SK-N-SH (cell line): ENCODE measurements around the gene RIMS3. TPM values are rescaled to one million over a fixed set of nuclear protein-coding genes. Genes with fewer than 3 reads are reported as not detected.

ENCODE experiments used
- CTCF ChIA-PET: fragments of 300-600, 350-600 bp; formaldehyde crosslinking; extraction: SDS; loops from one replicate; lab custom pipeline; 2021; lab: Yijun Ruan, JAX
- POLR2A ChIA-PET: fragments of 350-600 bp; sonication (Branson Sonifier 250); formaldehyde crosslinking; extraction: SDS; loops from one replicate; lab custom pipeline; 2020; ENCODE audit warnings: antibody characterized with exemption, inconsistent platforms; lab: Yijun Ruan, JAX
- DNase-seq: peaks from one replicate; pipeline ENCODE4 v3.0.0; 2012
- H2AFZ ChIP-seq: fragments of 200-600 bp; sonication (generic); 2 replicates; pipeline ENCODE4 v1.8.1; 2016; ENCODE audit warnings: antibody characterized with exemption, mild to moderate bottlenecking, low read depth
- H3F3A ChIP-seq: fragments of 200-600 bp; sonication (generic); replicated peaks from 2 replicates; pipeline ENCODE3; 2016; ENCODE audit warnings: antibody characterized with exemption, mild to moderate bottlenecking; ENCODE audit not compliant: insufficient read depth
- H3K27ac ChIP-seq, 2 experiments: fragments of 200-500 bp in 1 of 2; fragments of 200-600 bp in 1 of 2; sonication (Bioruptor generic) in 1 of 2; sonication (generic), shearing (Covaris generic) in 1 of 2; 2 replicates each; pipeline versions ENCODE4 v1.5.1 to v1.6.1; 2014 to 2016; ENCODE audit warnings: low read depth in 2 of 2, inconsistent platforms in 1 of 2, low read length in 1 of 2, mild to moderate bottlenecking in 1 of 2, mixed read lengths in 1 of 2
- H3K27me3 ChIP-seq: fragments of 200-600 bp; sonication (generic), shearing (Covaris generic); 2 replicates; pipeline ENCODE4 v1.6.1; 2016; ENCODE audit warnings: mixed run types; ENCODE audit not compliant: insufficient read depth
- H3K36me3 ChIP-seq, 2 experiments: fragments of 200-500 bp in 1 of 2; fragments of 200-600 bp in 1 of 2; sonication (Bioruptor generic) in 1 of 2; sonication (generic) in 1 of 2; replicated peaks in 1 of 2; 2 replicates each; pipeline versions ENCODE3 to v1.5.1; 2014 to 2016; ENCODE audit warnings: low read length in 1 of 2, mild to moderate bottlenecking in 1 of 2; ENCODE audit not compliant: insufficient read depth in 2 of 2, control insufficient read depth in 1 of 2
- H3K4me1 ChIP-seq, 2 experiments: fragments of 200-500 bp in 1 of 2; fragments of 200-600 bp in 1 of 2; sonication (Bioruptor generic) in 1 of 2; sonication (generic), shearing (Covaris generic) in 1 of 2; 2 replicates each; pipeline versions ENCODE4 v1.5.1 to v1.6.1; 2014 to 2016; ENCODE audit warnings: low read depth in 1 of 2, low read length in 1 of 2, mixed run types in 1 of 2; ENCODE audit not compliant: insufficient read depth in 2 of 2, control insufficient read depth in 1 of 2
- H3K4me2 ChIP-seq: fragments of 200-600 bp; sonication (generic), shearing (Covaris generic); 2 replicates; pipeline ENCODE4 v1.6.1; 2017; ENCODE audit warnings: mixed run types
- H3K4me3 ChIP-seq, 2 experiments: fragments of 200-500 bp in 1 of 2; fragments of 200-600 bp in 1 of 2; sonication (Bioruptor generic) in 1 of 2; sonication (generic), shearing (Covaris generic) in 1 of 2; 2 replicates each; pipeline versions ENCODE4 v1.5.1 to v1.8.1; 2014 to 2016; ENCODE audit warnings: low read depth in 2 of 2, inconsistent platforms in 1 of 2, low read length in 1 of 2, mild to moderate bottlenecking in 1 of 2, mixed read lengths in 1 of 2, moderate library complexity in 1 of 2
- H3K79me2 ChIP-seq: fragments of 200-600 bp; sonication (generic); 2 replicates; pipeline ENCODE4 v1.8.1; 2017; ENCODE audit warnings: mild to moderate bottlenecking; ENCODE audit not compliant: insufficient read depth
- H3K9ac ChIP-seq: fragments of 200-600 bp; sonication (generic); 2 replicates; pipeline ENCODE4 v1.6.1; 2017; ENCODE audit warnings: mixed run types
- H3K9me2 ChIP-seq: fragments of 200-600 bp; sonication (generic); 2 replicates; pipeline ENCODE4 v1.6.1; 2017; ENCODE audit warnings: mixed run types
- H3K9me3 ChIP-seq: fragments of 200-600 bp; sonication (generic); 2 replicates; pipeline ENCODE4 v1.6.1; 2017; ENCODE audit warnings: mixed run types, mild to moderate bottlenecking, moderate library complexity
- H4K20me1 ChIP-seq: fragments of 200-600 bp; sonication (generic); 2 replicates; pipeline ENCODE4 v1.6.1; 2017; ENCODE audit warnings: mild to moderate bottlenecking, mixed run types; ENCODE audit not compliant: insufficient read depth
- CHD2 ChIP-seq: fragments of 150-350 bp; IDR thresholded peaks from 2 replicates; pipeline ENCODE4 v1.6.1; 2018; ENCODE audit warnings: low read length; ENCODE audit not compliant: partially characterized antibody
- CTCF ChIP-seq: fragments of 200-600 bp; sonication (generic); IDR thresholded peaks from 2 replicates; pipeline ENCODE4 v1.6.1; 2017; ENCODE audit warnings: antibody characterized with exemption, mild to moderate bottlenecking, moderate library complexity
- EP300 ChIP-seq, 2 experiments: IDR thresholded peaks; 2 replicates each; pipeline versions ENCODE4 v1.4.0 to v1.6.1; 2012; ENCODE audit warnings: borderline replicate concordance in 1 of 2, low read depth in 1 of 2, low read length in 1 of 2
- FOSL2 ChIP-seq: IDR thresholded peaks from 2 replicates; pipeline ENCODE4 v1.4.0; 2012; ENCODE audit warnings: low read depth, mild to moderate bottlenecking, moderate library complexity, borderline replicate concordance
- FOXJ3 ChIP-seq: sonication (generic); formaldehyde crosslinking; IDR thresholded peaks from 2 replicates; pipeline ENCODE4 v1.5.1; 2020; ENCODE audit warnings: mild to moderate bottlenecking, missing genetic modification reagents
- FOXM1 ChIP-seq: IDR thresholded peaks from 2 replicates; pipeline ENCODE4 v1.4.0; 2012; ENCODE audit warnings: low read depth, mild to moderate bottlenecking
- GABPA ChIP-seq: IDR thresholded peaks from 2 replicates; pipeline ENCODE4 v1.4.0; 2012; ENCODE audit warnings: low read depth, mild to moderate bottlenecking
- IRF3 ChIP-seq: fragments of 150-350 bp; IDR thresholded peaks from 2 replicates; pipeline ENCODE4 v1.6.1; 2016; ENCODE audit warnings: mild to moderate bottlenecking, low read depth, low read length
- NFIC ChIP-seq: IDR thresholded peaks from 2 replicates; pipeline ENCODE4 v1.4.0; 2012; ENCODE audit warnings: borderline replicate concordance
- NRF1 ChIP-seq: IDR thresholded peaks from 2 replicates; pipeline ENCODE4 v1.6.1; 2012; ENCODE audit warnings: low read depth, mild to moderate bottlenecking, low read length
- POLR2AphosphoS5 ChIP-seq: IDR thresholded peaks from 2 replicates; pipeline ENCODE4 v1.6.1; 2012; ENCODE audit warnings: low read depth, low read length
- RAD21 ChIP-seq: IDR thresholded peaks from 2 replicates; pipeline ENCODE4 v1.6.1; 2012; ENCODE audit warnings: mild to moderate bottlenecking, low read length
- RCOR1 ChIP-seq: fragments of 150-350 bp; IDR thresholded peaks from 2 replicates; pipeline ENCODE4 v1.6.1; 2017; ENCODE audit warnings: antibody characterized with exemption, low read length
- RFX5 ChIP-seq: IDR thresholded peaks from 2 replicates; pipeline ENCODE4 v1.6.1; 2012; ENCODE audit warnings: mild to moderate bottlenecking, improper control_type of control experiment, low read length
- SMC3 ChIP-seq: IDR thresholded peaks from 2 replicates; pipeline ENCODE4 v1.6.1; 2012; ENCODE audit warnings: low read depth, low read length, improper control_type of control experiment
- TAF1 ChIP-seq: IDR thresholded peaks from 2 replicates; pipeline ENCODE4 v1.6.1; 2012; ENCODE audit warnings: low read depth, mild to moderate bottlenecking, low read length, moderate library complexity, borderline replicate concordance
- YY1 ChIP-seq: IDR thresholded peaks from 2 replicates; pipeline ENCODE4 v1.4.0; 2012; ENCODE audit warnings: low read depth, mild to moderate bottlenecking
- WGBS: methylation state at CpG from one replicate; pipeline ENCODE4 v1.1.6; 2017; ENCODE audit warnings: low lambda C conversion rate; 5-methylcytosine and 5-hydroxymethylcytosine counted together
- polyA plus RNA-seq, 3 experiments: library from polyadenylated mRNA; depleted of rRNA; stranded (reverse); fragments of >200 nt; gene quantifications; 2 replicates each; pipeline ENCODE4 v1.2.3, GENCODE V29; 2012

The RIMS3 gene
- polyA plus RNA-seq, 1 of the 3 experiments (the other 2 are of a cell fraction): 1.9 TPM

- CTCF ChIA-PET: interaction anchor here (1.0 to 1.1 kb wide), 2 partner anchors 10 to 24 kb away, joined by 3 read pairs; no protein-coding TSS in a partner anchor
- Histone ChIP-seq H3K27me3 (no peaks in the 10 kb centered on the region), H3K36me3 (no peaks in the 10 kb centered on the region), H2AFZ (no peak overlapping the region), H3K4me1 (no peaks in the 10 kb centered on the region), H3K9me2 (no peaks in the 10 kb centered on the region), H3K79me2 (no peaks in the 10 kb centered on the region), H3K27ac (no peak overlapping the region), H4K20me1 (no peaks in the 10 kb centered on the region), H3F3A (no peaks in the 10 kb centered on the region), H3K9ac (no peak overlapping the region), H3K4me3 (no peak overlapping the region), H3K9me3 (no peaks in the 10 kb centered on the region), H3K4me2 (no peak overlapping the region)
- no peak for DNase-seq
- POLR2A ChIA-PET: no interaction called here
- WGBS: 43% methylated on average over 2 of the region's 2 CpGs
- TF ChIP-seq FOXM1: no peak
- no peak for TF ChIP-seq RAD21
- no peak for TF ChIP-seq NFIC
- TF ChIP-seq FOXJ3 (CRISPR knock-in tag): no peak
These were observed 58.5 kb downstream of the RIMS3 start for GRCh38 chr1:40606978-40607377.

- POLR2A ChIA-PET: no interaction called here
- DNase-seq: no peak
- Histone ChIP-seq H3K36me3 (no peaks in the 10 kb centered on the region), H3K79me2 (no peaks in the 10 kb centered on the region), H3K4me1 (no peaks in the 10 kb centered on the region), H3K27ac (no peak overlapping the region), H3K9ac (no peak overlapping the region), H3F3A (no peaks in the 10 kb centered on the region), H3K9me3 (no peaks in the 10 kb centered on the region), H3K4me2 (no peak overlapping the region), H4K20me1 (no peaks in the 10 kb centered on the region), H2AFZ (no peak overlapping the region), H3K27me3 (no peaks in the 10 kb centered on the region; the same call in 1 of the 2 replicates), H3K9me2 (no peaks in the 10 kb centered on the region), H3K4me3 (no peak overlapping the region)
- CTCF ChIA-PET: interaction anchor here (1.0 kb wide), 1 partner anchor 63 kb away, joined by 3 read pairs; no protein-coding TSS in a partner anchor
- no peak for TF ChIP-seq NRF1
- 21% methylated on average over 3 of the region's 3 CpGs for WGBS
These were observed 59.3 kb downstream of the RIMS3 start for GRCh38 chr1:40606194-40606593.

GRCh38 chr1:40599926-40600325, 65.6 kb downstream of the RIMS3 start:
- DNase-seq: no peak
- no peak overlapping the region for H3K4me2 ChIP-seq
- H2AFZ ChIP-seq: no peak overlapping the region
- TF ChIP-seq YY1 (no peak), POLR2AphosphoS5 (no peak), NFIC (no peak), SMC3 (no peak), RAD21 (no peak), FOXM1 (no peak), RCOR1 (no peak), EP300 (IDR thresholded peaks at IDR 0.05; ENCODE audit: borderline replicate concordance in 1 of 2, low read depth in 1 of 2, low read length in 1 of 2) (no peak), RFX5 (no peak), TAF1 (no peak), GABPA (no peak), CTCF (no peak), FOSL2 (no peak), IRF3 (no peak), CHD2 (no peak)
- TF ChIP-seq, all 33 proteins: peak for 0
- ChIA-PET CTCF (interaction anchor here (1.3 to 1.7 kb wide), 2 partner anchors 12 to 69 kb away, joined by 3 to 5 read pairs; no protein-coding TSS in a partner anchor), POLR2A (no interaction called here)
- Histone ChIP-seq H3F3A (no peaks in the 10 kb centered on the region), H3K36me3 (no peaks in the 10 kb centered on the region), H3K9ac (no peak overlapping the region), H3K4me3 (no peak overlapping the region), H3K4me1 (no peaks in the 10 kb centered on the region), H3K27ac (no peak overlapping the region), H4K20me1 (no peaks in the 10 kb centered on the region), H3K27me3 (no peaks in the 10 kb centered on the region; the same call in 1 of the 2 replicates), H3K79me2 (no peaks in the 10 kb centered on the region), H3K9me3 (no peaks in the 10 kb centered on the region), H3K9me2 (no peaks in the 10 kb centered on the region)
- 70% methylated on average over 1 of the region's 1 CpG for WGBS
